Left ventricle myocardium inferior (tissue), 1 donor: ENCODE measurements around the gene NKAIN1. TPM values are rescaled to one million over a fixed set of nuclear protein-coding genes. Genes with fewer than 3 reads are reported as not detected.
"Not testable (repeated sequence)": the region's sequence is repeated elsewhere in the genome, so short reads cannot be mapped to it uniquely, and the experiment has no call there.

Source experiments
- DNase-seq: peaks from one replicate; pipeline ENCODE4 v3.0.0-alpha.2; 2020
- H3K27ac ChIP-seq: fragments of 200-600 bp; replicated peaks from 2 replicates; pipeline ENCODE4 v1.8.0; 2021
- H3K27me3 ChIP-seq: fragments of 200-600 bp; 2 replicates; pipeline ENCODE4 v1.8.0; 2021; ENCODE audit warnings: low read depth
- H3K36me3 ChIP-seq: fragments of 200-600 bp; 2 replicates; pipeline ENCODE4 v1.8.0; 2021
- H3K4me1 ChIP-seq: fragments of 200-600 bp; 2 replicates; pipeline ENCODE4 v1.8.0; 2021
- H3K4me3 ChIP-seq: fragments of 200-600 bp; 2 replicates; pipeline ENCODE4 v1.8.0; 2021; ENCODE audit warnings: mild to moderate bottlenecking, moderate library complexity
- H3K9me3 ChIP-seq: fragments of 200-600 bp; replicated peaks from 2 replicates; pipeline ENCODE4 v1.8.0; 2021
- CTCF ChIP-seq: fragments of 200-600 bp; IDR thresholded peaks from 2 replicates; pipeline ENCODE4 v1.8.0; 2021; ENCODE audit warnings: antibody characterized with exemption, mild to moderate bottlenecking, borderline replicate concordance
- intact Hi-C: fragments of 100-400 bp; cut with micrococcal nuclease; formaldehyde crosslinking; loops from one replicate; pipeline ENCODE4 v1.11.0; 2022
- total RNA-seq: library from RNA; stranded (reverse); fragmentation: NEBNext Ultra II Directional; extraction: Animal tissue kit (Norgen Biotek cat#: 25700); gene quantifications from one replicate; pipeline ENCODE4 v1.2.1, GENCODE V29; 2021
- donor health status: DM: no; HTN: yes; CAD: no; lungs with severe emphysema.

NKAIN1 gene
- total RNA-seq, 1 donor from 2014 or later, result 0.19 TPM

GRCh38 chr1:31145648-31146047, 94.0 kb downstream of the NKAIN1 start:
- TF ChIP-seq CTCF, result no peak

GRCh38 chr1:31144442-31144841, 95.2 kb downstream of the NKAIN1 start:
- Histone ChIP-seq H3K4me1 (peaks cover 4% of the 10 kb centered on the region), H3K27ac (no peak overlapping the region), H3K36me3 (no peaks in the 10 kb centered on the region), H3K27me3 (no peaks in the 10 kb centered on the region), H3K9me3 (no peaks in the 10 kb centered on the region), H3K4me3 (no peak overlapping the region)
- intact Hi-C loops, result no loop called here
- no peak for TF ChIP-seq CTCF
- no peak for DNase-seq

More at GRCh38 chr1:31145648-31146047, 94.0 kb downstream of the NKAIN1 start:
- Histone ChIP-seq H3K4me1 (peaks cover 4% of the 10 kb centered on the region), H3K4me3 (no peak overlapping the region), H3K9me3 (no peaks in the 10 kb centered on the region), H3K36me3 (no peaks in the 10 kb centered on the region), H3K27me3 (no peaks in the 10 kb centered on the region), H3K27ac (no peak overlapping the region)
- DNase-seq, result no peak
- intact Hi-C loops, result no loop called here

GRCh38 chr1:31143455-31143854, 96.2 kb downstream of the NKAIN1 start:
- peaks cover 4% of the 10 kb centered on the region for H3K4me1 ChIP-seq
- H3K4me3 ChIP-seq, result no peak overlapping the region
- no peaks in the 10 kb centered on the region for H3K27me3 ChIP-seq
- DNase-seq, result no peak
- intact Hi-C loops, result no loop called here
- H3K9me3 ChIP-seq, result no peaks in the 10 kb centered on the region
- no peaks in the 10 kb centered on the region for H3K36me3 ChIP-seq
- no peak overlapping the region for H3K27ac ChIP-seq
- no peak for TF ChIP-seq CTCF

- H3K27me3 ChIP-seq, result no peaks in the 10 kb centered on the region
- peaks cover 4% of the 10 kb centered on the region for H3K4me1 ChIP-seq
- no peak for DNase-seq
- TF ChIP-seq CTCF, result no peak
- intact Hi-C loops, result no loop called here
- no peak overlapping the region for H3K27ac ChIP-seq
- no peaks in the 10 kb centered on the region for H3K9me3 ChIP-seq
- no peaks in the 10 kb centered on the region for H3K36me3 ChIP-seq
- H3K4me3 ChIP-seq, result no peak overlapping the region
These were observed 97.3 kb downstream of the NKAIN1 start for GRCh38 chr1:31142406-31142805.

- intact Hi-C loops, result no loop called here
- H3K4me3 ChIP-seq, result no peak overlapping the region
- H3K4me1 ChIP-seq, result no peaks in the 10 kb centered on the region
- H3K36me3 ChIP-seq, result no peaks in the 10 kb centered on the region
- peaks cover 4% of the 10 kb centered on the region for H3K9me3 ChIP-seq
- H3K27me3 ChIP-seq, result no peaks in the 10 kb centered on the region
- no peak for TF ChIP-seq CTCF
- H3K27ac ChIP-seq, result no peak overlapping the region
- DNase-seq, result no peak
These were observed 99.4 kb downstream of the NKAIN1 start for GRCh38 chr1:31140299-31140698.

GRCh38 chr1:31138797-31139521, 100.7 kb downstream of the NKAIN1 start:
- H3K36me3 ChIP-seq, H3K9me3 ChIP-seq, H3K27ac ChIP-seq, H3K4me1 ChIP-seq, H3K27me3 ChIP-seq, intact Hi-C loops, H3K4me3 ChIP-seq, DNase-seq: not testable (repeated sequence)

- H3K4me3 ChIP-seq, H3K27me3 ChIP-seq, H3K36me3 ChIP-seq, H3K4me1 ChIP-seq, DNase-seq, intact Hi-C loops, H3K9me3 ChIP-seq, H3K27ac ChIP-seq: not testable (repeated sequence)
These were observed 101.8 kb downstream of the NKAIN1 start for GRCh38 chr1:31137873-31138272.
